ENCODE results near the gene SMARCA1. TPM values are rescaled to one million over a fixed set of nuclear protein-coding genes. Genes with fewer than 3 reads are reported as not detected.
A peak's percentile ranks its signal among the peaks of the same experiment; 100 is the strongest.

The SMARCA1 gene
- total and polyA plus RNA-seq, 2 of the 13 experiments (the other 11 are each of a cell fraction or from before 2014, with no cell fraction given) = 97.7 to 145 TPM

- TF ChIP-seq ZNF747 (CRISPR knock-in tag; IDR thresholded peaks at IDR 0.05; ENCODE audit: borderline replicate concordance) (no peak), RAD21 (CRISPR knock-in tag; IDR thresholded peaks at IDR 0.05) (no peak), ZNF605 (CRISPR knock-in tag; IDR thresholded peaks at IDR 0.05) (no peak), HMG20B (CRISPR knock-in tag; conservative IDR thresholded peaks at IDR 0.05) (no peak), ERF (CRISPR knock-in tag; IDR thresholded peaks at IDR 0.05) (no peak), PCBP2 (optimal IDR thresholded peaks at IDR 0.05; ENCODE audit: low read depth, low read length, poor library complexity, severe bottlenecking) (no peak), ZNF691 (CRISPR knock-in tag; IDR thresholded peaks at IDR 0.05; ENCODE audit: borderline replicate concordance, low read depth) (no peak), PITX1 (CRISPR knock-in tag; IDR thresholded peaks at IDR 0.05) (no peak), ZNF317 (CRISPR knock-in tag; IDR thresholded peaks at IDR 0.05) (no peak), ZNF264 (CRISPR knock-in tag; IDR thresholded peaks at IDR 0.05) (no peak), ZFP1 (CRISPR knock-in tag; IDR thresholded peaks at IDR 0.05) (no peak), ATF4 (CRISPR knock-in tag; IDR thresholded peaks at IDR 0.05) (0 out of 4 replicates have a peak, but pooled peaks of 1 of the 2 experiments have one; percentile 17), KDM5B (CRISPR knock-in tag; IDR thresholded peaks at IDR 0.05; ENCODE audit: borderline replicate concordance) (no peak), GTF2F1 (IDR thresholded peaks at IDR 0.05; ENCODE audit: low read length) (no peak), ZNF574 (CRISPR knock-in tag; IDR thresholded peaks at IDR 0.05) (no peak), CBX1 (IDR thresholded peaks at IDR 0.05; ENCODE audit: low read depth) (no peak), SCMH1 (CRISPR knock-in tag; IDR thresholded peaks at IDR 0.05; ENCODE audit: borderline replicate concordance) (no peak), PAXIP1 (CRISPR knock-in tag; conservative IDR thresholded peaks at IDR 0.05) (peak; percentile 41; the same call in 1 of the 2 replicates), KMT2B (CRISPR knock-in tag; IDR thresholded peaks at IDR 0.05) (no peak), HHEX (CRISPR knock-in tag; IDR thresholded peaks at IDR 0.05) (no peak)
Observed at GRCh38 chrX:129540722-129541184, 17.5 kb upstream of the SMARCA1 start (continued).
